ENCODE data around the gene HIBCH.
"Not testable (repeated sequence)": the region's sequence is repeated elsewhere in the genome, so short reads cannot be mapped to it uniquely, and the experiment has no call there.

HIBCH gene

GRCh38 chr2:190169221-190170072 is 150.2 kb downstream of the HIBCH start:
- Histone ChIP-seq H3K4me1 (ENCODE audit: control insufficient read depth in 5 of 5, insufficient read depth in 5 of 5, low read length in 5 of 5) (peaks cover 0 to 2% (median 0%) of the 10 kb centered on the region in 5 donors), H3K9me3 (ENCODE audit: control insufficient read depth in 5 of 5, low read length in 5 of 5) (peaks cover 0 to 6% (median 0%) of the 10 kb centered on the region in 5 donors), H3K9ac (ENCODE audit: low read length in 5 of 5) (no peak overlapping the region), H3K27me3 (ENCODE audit: control insufficient read depth in 5 of 5, insufficient read depth in 4 of 5, low read length in 5 of 5) (no peaks in the 10 kb centered on the region), H3K36me3 (ENCODE audit: control insufficient read depth in 5 of 5, insufficient read depth in 5 of 5, low read length in 5 of 5) (no peaks in the 10 kb centered on the region), H3K4me3 (ENCODE audit: low read depth in 1 of 5, low read length in 5 of 5) (no peak overlapping the region), H3K27ac (ENCODE audit: low read depth, low read length) (no peak overlapping the region)

GRCh38 chr2:190167702-190168101 is 151.9 kb downstream of the HIBCH start:
- Histone ChIP-seq H3K27me3 (ENCODE audit: control insufficient read depth in 5 of 5, insufficient read depth in 4 of 5, low read length in 5 of 5) (no peaks in the 10 kb centered on the region), H3K27ac (ENCODE audit: low read depth, low read length) (no peak overlapping the region), H3K36me3 (ENCODE audit: control insufficient read depth in 5 of 5, insufficient read depth in 5 of 5, low read length in 5 of 5) (no peaks in the 10 kb centered on the region), H3K4me1 (ENCODE audit: control insufficient read depth in 5 of 5, insufficient read depth in 5 of 5, low read length in 5 of 5) (no peaks in the 10 kb centered on the region), H3K4me3 (ENCODE audit: low read depth in 1 of 5, low read length in 5 of 5) (no peak overlapping the region), H3K9me3 (ENCODE audit: control insufficient read depth in 5 of 5, low read length in 5 of 5) (peaks cover 0 to 6% (median 0%) of the 10 kb centered on the region in 5 donors), H3K9ac (ENCODE audit: low read length in 5 of 5) (no peak overlapping the region)

GRCh38 chr2:190165491-190165890 is 154.1 kb downstream of the HIBCH start:
- Histone ChIP-seq H3K4me1 (ENCODE audit: control insufficient read depth in 5 of 5, insufficient read depth in 5 of 5, low read length in 5 of 5) (peaks cover 0 to 7% (median 0%) of the 10 kb centered on the region in 5 donors), H3K9me3 (ENCODE audit: control insufficient read depth in 5 of 5, low read length in 5 of 5) (peaks cover 0 to 6% (median 0%) of the 10 kb centered on the region in 5 donors), H3K4me3 (ENCODE audit: low read depth in 1 of 5, low read length in 5 of 5) (no peak overlapping the region), H3K36me3 (ENCODE audit: control insufficient read depth in 5 of 5, insufficient read depth in 5 of 5, low read length in 5 of 5) (no peaks in the 10 kb centered on the region), H3K9ac (ENCODE audit: low read length in 5 of 5) (no peak overlapping the region), H3K27ac (ENCODE audit: low read depth, low read length) (no peak overlapping the region), H3K27me3 (ENCODE audit: control insufficient read depth in 5 of 5, insufficient read depth in 4 of 5, low read length in 5 of 5) (no peaks in the 10 kb centered on the region)

DNA sequence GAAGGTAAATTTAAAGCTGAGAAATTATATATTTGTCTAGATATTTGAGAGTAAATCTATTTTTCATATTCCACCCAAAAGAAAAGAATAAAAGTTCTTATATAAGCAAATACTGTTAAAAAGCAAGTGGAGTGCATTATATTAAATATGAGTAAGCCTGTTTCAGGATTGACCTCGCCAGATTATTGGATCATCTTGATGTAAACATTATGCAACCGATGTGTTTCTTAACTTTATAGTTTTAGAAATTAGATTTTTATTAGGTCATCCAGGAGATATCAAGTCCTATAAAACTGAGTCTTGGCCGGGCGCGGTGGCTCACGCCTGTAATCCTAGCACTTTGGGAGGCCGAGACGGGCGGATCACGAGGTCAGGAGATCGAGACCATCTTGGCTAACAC is 156.8 kb downstream of the HIBCH start:
- Histone ChIP-seq H3K4me1 (ENCODE audit: control insufficient read depth in 5 of 5, insufficient read depth in 5 of 5, low read length in 5 of 5) (peaks cover 0 to 23% (median 12%) of the 10 kb centered on the region in 5 donors), H3K9ac (ENCODE audit: low read length in 5 of 5) (no peak overlapping the region), H3K9me3 (ENCODE audit: control insufficient read depth in 5 of 5, low read length in 5 of 5) (peaks cover 0 to 6% (median 0%) of the 10 kb centered on the region in 5 donors), H3K27me3 (ENCODE audit: control insufficient read depth in 5 of 5, insufficient read depth in 4 of 5, low read length in 5 of 5) (no peaks in the 10 kb centered on the region), H3K27ac (ENCODE audit: low read depth, low read length) (no peak overlapping the region), H3K36me3 (ENCODE audit: control insufficient read depth in 5 of 5, insufficient read depth in 5 of 5, low read length in 5 of 5) (no peaks in the 10 kb centered on the region), H3K4me3 (ENCODE audit: low read depth in 1 of 5, low read length in 5 of 5) (no peak overlapping the region)

- no peak overlapping the region for H3K9ac ChIP-seq (ENCODE audit: low read length in 5 of 5)
- no peak overlapping the region for H3K4me3 ChIP-seq (ENCODE audit: low read depth in 1 of 5, low read length in 5 of 5)
- H3K36me3 ChIP-seq (ENCODE audit: control insufficient read depth in 5 of 5, insufficient read depth in 5 of 5, low read length in 5 of 5): no peaks in the 10 kb centered on the region
- H3K27me3 ChIP-seq (ENCODE audit: control insufficient read depth in 5 of 5, insufficient read depth in 4 of 5, low read length in 5 of 5): no peaks in the 10 kb centered on the region
- H3K27ac ChIP-seq (ENCODE audit: low read depth, low read length): peak overlapping the region; percentile 86
- no peaks in the 10 kb centered on the region for H3K9me3 ChIP-seq (ENCODE audit: control insufficient read depth in 5 of 5, low read length in 5 of 5)
- peaks cover 0 to 23% (median 12%) of the 10 kb centered on the region in 5 donors for H3K4me1 ChIP-seq (ENCODE audit: control insufficient read depth in 5 of 5, insufficient read depth in 5 of 5, low read length in 5 of 5)
Measured at GRCh38 chr2:190159453-190159852, 160.2 kb downstream of the HIBCH start.

DNA sequence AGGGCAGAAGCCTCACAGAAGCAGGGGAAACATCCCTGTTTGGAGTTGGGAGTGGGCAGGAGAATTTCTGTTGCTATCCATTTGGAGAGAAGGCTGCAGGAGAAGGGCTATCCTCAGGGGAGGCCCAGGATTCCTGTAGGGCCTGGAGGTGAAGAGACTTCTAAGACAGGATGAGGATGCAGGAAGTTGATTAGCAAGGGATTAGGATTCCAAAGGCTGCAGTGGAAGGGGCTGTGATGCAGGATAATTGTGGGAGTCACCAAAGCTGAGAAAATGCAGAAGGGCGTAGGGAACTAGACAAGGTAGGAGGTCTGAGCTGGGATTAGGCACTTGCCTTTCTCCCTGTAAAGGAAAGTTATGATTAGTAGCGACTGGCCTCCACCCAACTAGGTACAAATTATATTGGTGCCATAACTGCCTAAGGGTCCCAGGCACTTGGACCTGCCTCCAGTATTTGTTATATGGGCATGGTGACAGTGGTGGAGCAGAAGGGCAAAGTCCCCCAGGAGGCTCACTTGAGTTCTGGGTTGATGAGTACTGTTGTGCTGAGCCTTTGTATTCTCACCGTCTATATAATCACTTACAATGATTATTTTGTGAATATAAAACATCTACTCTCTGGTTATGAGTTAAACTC is 160.7 kb downstream of the HIBCH start:
- Histone ChIP-seq H3K36me3 (ENCODE audit: control insufficient read depth in 5 of 5, insufficient read depth in 5 of 5, low read length in 5 of 5) (no peaks in the 10 kb centered on the region), H3K27ac (ENCODE audit: low read depth, low read length) (peak overlapping the region; percentile 86), H3K4me3 (ENCODE audit: low read depth in 1 of 5, low read length in 5 of 5) (no peak overlapping the region), H3K9me3 (ENCODE audit: control insufficient read depth in 5 of 5, low read length in 5 of 5) (no peaks in the 10 kb centered on the region), H3K9ac (ENCODE audit: low read length in 5 of 5) (no peak overlapping the region), H3K4me1 (ENCODE audit: control insufficient read depth in 5 of 5, insufficient read depth in 5 of 5, low read length in 5 of 5) (peaks cover 0 to 23% (median 12%) of the 10 kb centered on the region in 5 donors), H3K27me3 (ENCODE audit: control insufficient read depth in 5 of 5, insufficient read depth in 4 of 5, low read length in 5 of 5) (no peaks in the 10 kb centered on the region)

- not testable (repeated sequence) for H3K9ac ChIP-seq (ENCODE audit: low read length in 5 of 5); H3K27me3 ChIP-seq (ENCODE audit: control insufficient read depth in 5 of 5, insufficient read depth in 4 of 5, low read length in 5 of 5); H3K36me3 ChIP-seq (ENCODE audit: control insufficient read depth in 5 of 5, insufficient read depth in 5 of 5, low read length in 5 of 5); H3K4me3 ChIP-seq (ENCODE audit: low read depth in 1 of 5, low read length in 5 of 5); H3K9me3 ChIP-seq (ENCODE audit: control insufficient read depth in 5 of 5, low read length in 5 of 5); H3K27ac ChIP-seq (ENCODE audit: low read depth, low read length)
- peaks cover 0 to 23% (median 12%) of the 10 kb centered on the region in 5 donors for H3K4me1 ChIP-seq (ENCODE audit: control insufficient read depth in 5 of 5, insufficient read depth in 5 of 5, low read length in 5 of 5)
Measured at GRCh38 chr2:190157613-190158528, 161.8 kb downstream of the HIBCH start.

GRCh38 chr2:190156530-190157212 is 163.0 kb downstream of the HIBCH start:
- no peaks in the 10 kb centered on the region for H3K36me3 ChIP-seq (ENCODE audit: control insufficient read depth in 5 of 5, insufficient read depth in 5 of 5, low read length in 5 of 5)
- H3K27me3 ChIP-seq (ENCODE audit: control insufficient read depth in 5 of 5, insufficient read depth in 4 of 5, low read length in 5 of 5): no peaks in the 10 kb centered on the region
- H3K9me3 ChIP-seq (ENCODE audit: control insufficient read depth in 5 of 5, low read length in 5 of 5): no peaks in the 10 kb centered on the region
- H3K4me3 ChIP-seq (ENCODE audit: low read depth in 1 of 5, low read length in 5 of 5): no peak overlapping the region
- H3K4me1 ChIP-seq (ENCODE audit: control insufficient read depth in 5 of 5, insufficient read depth in 5 of 5, low read length in 5 of 5): peaks cover 0 to 22% (median 12%) of the 10 kb centered on the region in 5 donors
- no peak overlapping the region for H3K27ac ChIP-seq (ENCODE audit: low read depth, low read length)
- H3K9ac ChIP-seq (ENCODE audit: low read length in 5 of 5): no peak overlapping the region
